HG02759 (cell line): Measurements from ENCODE around the gene RAPGEF6.
"Not testable (repeated sequence)": the region's sequence is repeated elsewhere in the genome, so short reads cannot be mapped to it uniquely, and the experiment has no call there.

Source experiments
- ATAC-seq: cut with Tn5 transposase; IDR thresholded peaks from one replicate; pipeline ENCODE4 v1.9.1; 2021; ENCODE audit warnings: mild to moderate bottlenecking, moderate library complexity; ENCODE audit not compliant: unreplicated experiment

The RAPGEF6 gene

DNA sequence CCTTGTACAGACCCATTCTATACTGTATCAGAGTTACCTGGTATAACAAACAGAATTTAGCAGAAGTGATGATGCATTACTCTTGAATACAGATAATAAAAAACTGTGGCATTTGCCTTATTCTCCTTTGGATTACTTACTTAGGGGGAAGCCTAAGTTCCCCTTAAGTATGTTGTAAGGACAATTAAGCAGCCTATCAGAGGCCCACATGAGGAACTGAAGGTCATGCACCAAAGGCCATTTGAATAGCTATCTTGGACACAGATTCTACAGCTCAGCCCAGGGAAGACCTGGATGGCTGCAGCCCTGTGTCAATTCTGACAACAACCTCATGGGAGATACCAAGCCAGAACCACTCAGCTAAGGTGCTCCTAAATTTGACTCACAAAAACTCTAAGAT, 125.2 kb downstream of the RAPGEF6 start:
- no peak for ATAC-seq

DNA sequence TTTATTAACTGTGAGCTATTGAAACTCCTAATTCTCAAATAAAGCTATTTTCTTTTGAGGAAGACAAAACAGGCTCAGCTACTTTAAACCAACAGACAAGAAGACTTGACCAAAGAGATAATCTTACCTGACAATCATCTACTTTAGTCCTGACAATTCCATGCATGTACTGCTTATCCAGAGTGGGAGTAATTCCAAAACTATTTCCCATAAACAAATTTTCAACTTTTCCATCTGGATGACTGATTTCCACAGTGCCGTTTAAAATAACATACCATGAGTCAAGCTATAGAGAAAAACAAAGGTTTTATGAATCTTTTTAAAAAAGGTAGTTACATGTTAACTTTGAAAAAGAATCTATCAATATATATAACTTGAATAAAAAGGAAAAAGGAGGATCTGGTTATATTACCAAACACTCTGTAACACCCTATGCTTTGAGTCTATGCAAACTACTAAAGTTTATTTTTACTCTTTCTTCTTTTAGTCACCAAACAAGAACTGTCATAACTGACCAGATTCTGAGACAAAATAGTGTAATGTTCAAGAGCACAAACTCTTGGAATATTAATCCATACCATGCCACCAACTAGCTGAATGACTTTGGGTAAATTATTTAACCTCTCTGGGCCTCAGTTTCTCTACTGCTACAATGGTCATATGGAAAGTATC, 129.7 kb downstream of the RAPGEF6 start:
- ATAC-seq: no peak

DNA sequence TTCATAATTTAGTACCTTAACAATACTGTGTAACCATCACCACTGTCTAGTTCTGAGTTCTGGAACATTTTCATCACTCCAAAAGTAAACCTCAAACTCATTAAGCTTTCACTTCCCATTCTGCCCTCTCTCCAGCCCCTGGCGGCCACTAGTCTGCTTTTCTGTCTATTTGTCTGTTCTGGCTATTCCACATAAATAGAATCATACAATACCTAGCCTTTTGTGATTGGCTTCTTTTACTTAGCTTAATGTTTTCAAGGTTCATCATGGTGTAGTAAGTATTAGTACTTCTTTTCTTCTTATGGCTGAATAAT, 138.7 kb downstream of the RAPGEF6 start:
- peak; percentile 94 for ATAC-seq

DNA sequence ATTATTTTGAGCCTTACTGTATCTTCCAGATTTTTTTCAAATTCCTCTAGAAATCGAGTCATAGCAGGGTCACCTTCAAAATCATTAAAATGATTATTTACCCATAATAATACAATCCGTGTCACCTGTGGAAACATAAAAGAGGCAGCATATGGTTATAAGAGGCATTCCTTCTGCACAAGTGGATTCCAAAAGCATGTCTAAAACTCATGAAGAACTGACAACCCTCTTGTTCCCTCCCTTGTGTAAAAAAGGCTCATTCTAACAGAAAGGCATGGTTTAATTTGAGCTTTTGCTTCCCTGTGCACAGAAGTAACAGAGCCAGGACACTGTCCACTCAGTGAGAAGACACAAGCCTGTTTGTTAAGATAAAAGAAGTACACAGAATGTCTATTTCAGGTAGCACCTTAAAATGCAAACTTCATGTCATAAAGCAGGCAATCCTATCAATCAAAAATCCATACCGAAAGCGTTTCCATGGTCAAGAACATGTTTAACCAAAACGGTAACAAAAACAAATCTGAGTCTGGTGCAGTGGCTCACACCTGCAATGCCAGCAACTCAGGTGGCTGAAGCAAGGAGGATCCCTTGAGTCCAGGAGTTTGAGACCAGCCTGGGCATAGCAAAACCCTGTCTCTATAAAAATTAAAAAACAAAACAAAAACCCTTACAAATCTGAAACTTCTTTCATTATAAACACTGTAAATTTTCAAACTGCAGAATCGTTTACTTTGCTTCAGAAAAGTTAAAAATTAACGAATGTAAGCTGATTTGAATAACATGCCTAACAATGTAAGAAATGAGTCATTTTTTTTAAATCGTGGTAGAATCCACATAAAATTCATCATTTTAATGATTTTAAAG, 139.3 kb downstream of the RAPGEF6 start:
- no peak for ATAC-seq

DNA sequence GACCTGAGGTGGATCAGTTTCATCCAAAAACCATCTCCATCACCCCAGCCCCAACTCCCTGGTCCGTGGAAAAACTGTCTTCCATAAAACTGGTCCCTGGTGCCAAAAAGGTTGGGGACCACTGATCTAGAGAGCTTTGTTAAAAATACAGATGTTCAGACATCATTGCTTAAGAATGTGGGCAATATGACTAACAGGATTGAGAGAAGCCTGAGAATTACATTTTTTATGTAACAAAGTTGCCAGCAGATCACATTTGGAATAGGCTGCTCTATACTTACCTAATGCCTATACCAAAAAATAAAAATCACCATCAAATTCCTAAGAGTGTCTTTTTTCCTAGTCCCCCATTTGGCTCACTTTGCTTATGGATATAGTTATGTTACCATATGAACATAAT, 143.3 kb downstream of the RAPGEF6 start:
- no peak for ATAC-seq

DNA sequence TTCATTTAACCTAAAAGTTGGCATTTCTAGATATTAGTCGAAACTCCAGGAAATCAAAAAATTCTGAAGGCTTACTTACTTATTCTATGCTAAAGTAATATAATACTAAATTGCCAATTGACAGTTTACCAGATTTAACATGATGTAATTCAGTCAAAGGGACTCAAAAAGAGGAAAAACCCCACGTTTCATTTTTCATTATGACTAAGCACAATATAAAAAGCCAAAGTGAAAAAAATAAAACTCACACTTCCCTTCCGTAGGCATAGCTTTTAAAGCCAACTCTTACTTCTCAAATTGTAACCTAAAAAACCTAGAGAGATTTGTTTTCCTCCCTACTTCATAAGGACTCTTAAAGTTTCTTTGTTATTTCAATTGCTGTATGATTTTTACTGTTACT, 146.6 kb downstream of the RAPGEF6 start:
- peak; percentile 87 for ATAC-seq

DNA sequence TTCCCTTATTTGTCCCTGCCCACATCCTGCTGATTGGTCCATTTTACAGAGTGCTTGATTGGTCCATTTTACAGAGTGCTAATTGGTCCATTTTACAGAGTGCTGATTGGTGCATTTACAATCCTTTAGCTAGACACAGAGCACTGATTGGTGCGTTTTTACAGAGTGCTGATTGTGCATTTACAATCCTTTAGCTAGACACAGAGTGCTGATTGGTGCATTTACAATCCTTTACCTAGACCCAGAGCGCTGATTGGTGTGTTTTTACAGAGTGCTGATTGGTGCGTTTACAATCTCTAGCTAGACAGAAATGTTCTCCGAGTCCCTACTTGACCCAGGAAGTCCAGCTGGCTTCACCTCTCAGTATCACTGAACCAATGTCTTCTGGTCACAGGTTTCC, 147.7 kb downstream of the RAPGEF6 start:
- not testable (repeated sequence) for ATAC-seq

DNA sequence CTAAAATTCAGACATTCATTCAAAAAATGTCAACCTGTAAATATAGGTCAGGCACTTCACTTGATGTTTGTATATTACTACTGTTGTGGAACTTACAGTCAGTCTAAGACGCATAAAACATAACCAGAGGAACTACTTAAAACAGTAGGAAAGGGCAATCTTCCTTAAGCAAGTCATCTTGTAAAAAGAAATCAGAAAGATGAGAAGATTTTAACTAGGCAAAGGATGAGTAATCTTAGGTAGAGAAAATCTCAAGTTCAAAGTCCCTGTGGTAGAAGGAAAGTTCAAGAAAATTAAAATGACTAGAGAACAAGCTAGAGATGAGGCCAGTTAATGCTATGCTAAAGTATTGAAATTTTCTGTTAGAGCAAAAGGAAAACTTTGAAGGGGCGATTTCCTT, 152.4 kb downstream of the RAPGEF6 start:
- no peak for ATAC-seq

DNA sequence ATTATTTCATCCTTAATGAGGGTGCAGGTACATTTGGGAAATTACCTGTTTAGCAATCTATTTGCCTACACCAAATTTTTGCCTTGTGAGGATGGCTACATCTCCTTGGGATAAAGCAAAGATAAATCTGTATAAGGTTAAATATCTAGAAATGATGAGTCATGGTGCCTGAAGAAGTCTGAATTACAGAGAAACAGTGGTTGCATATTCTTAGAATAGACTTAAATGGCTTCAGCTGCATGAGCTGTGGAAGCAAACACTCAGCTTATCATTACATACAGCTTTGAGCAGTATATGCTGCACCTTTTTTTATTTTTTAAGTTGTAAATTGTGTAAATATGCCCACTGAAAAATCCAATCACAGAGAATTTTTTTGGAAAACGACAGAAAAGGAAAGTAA, 153.5 kb downstream of the RAPGEF6 start:
- ATAC-seq: no peak

DNA sequence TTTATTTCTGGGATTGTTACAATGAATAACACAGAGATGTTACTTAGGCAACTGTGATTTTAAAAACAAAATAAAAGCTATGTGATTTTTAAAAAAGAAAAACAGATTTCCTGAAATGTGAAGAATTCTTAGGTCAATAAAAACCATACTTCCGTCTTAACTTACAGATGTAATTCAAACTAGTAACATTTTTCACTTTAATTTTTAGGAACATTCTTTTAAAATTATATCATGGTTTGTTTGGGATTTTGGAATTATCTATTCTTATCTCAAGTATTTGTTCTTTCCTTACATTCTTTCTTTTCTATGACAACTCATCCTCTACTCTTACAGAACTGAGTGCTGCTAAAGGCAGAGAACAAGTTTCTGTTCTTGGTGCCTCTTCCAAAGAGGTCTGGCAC, 159.5 kb downstream of the RAPGEF6 start:
- ATAC-seq: no peak

DNA sequence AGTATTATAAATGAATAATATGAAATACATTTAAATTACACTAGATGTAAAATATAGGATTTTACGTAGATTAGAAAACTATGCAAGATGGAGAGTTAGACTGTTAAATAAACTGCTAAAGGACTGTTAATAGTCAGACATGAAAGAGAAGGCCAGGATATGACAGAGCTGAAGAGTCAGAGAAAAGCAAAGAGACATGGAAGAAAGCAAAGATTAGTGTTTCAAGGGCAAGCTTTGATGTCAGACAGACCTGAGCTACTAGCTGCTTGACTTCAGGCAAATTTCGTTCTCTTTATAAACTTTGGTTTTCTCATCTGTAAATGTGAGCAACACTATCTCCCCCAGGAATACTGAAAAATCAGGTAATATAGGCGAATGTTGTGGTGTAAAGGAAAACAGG, 161.3 kb downstream of the RAPGEF6 start:
- ATAC-seq: no peak

DNA sequence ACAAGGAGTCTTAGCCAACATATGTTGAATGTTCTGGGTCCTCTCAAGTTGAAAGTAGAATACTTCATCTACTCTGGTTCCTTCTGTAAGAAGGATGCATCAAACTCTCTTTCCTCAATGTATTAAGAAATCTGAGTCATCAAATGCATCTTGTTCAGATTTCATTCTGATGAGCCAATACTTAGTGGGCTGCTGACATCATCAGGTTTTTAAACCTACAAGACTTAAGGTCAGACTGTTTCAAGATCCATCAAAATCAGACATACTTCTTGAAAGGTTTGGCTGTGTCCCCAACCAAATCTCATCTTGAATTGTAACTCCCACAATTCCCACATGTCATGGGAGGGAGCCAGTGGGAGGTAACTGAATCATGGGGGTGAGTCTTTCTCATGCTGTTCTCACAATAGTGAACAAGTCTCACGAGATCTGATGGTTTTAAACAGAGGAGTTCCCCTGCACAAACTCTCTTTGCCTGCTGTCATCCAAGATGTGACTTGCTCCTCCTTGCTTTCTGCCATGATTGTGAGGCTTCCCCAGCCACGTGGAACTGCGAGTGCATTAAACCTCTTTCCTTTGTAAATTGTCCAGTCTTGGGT, 168.8 kb downstream of the RAPGEF6 start:
- no peak for ATAC-seq

DNA sequence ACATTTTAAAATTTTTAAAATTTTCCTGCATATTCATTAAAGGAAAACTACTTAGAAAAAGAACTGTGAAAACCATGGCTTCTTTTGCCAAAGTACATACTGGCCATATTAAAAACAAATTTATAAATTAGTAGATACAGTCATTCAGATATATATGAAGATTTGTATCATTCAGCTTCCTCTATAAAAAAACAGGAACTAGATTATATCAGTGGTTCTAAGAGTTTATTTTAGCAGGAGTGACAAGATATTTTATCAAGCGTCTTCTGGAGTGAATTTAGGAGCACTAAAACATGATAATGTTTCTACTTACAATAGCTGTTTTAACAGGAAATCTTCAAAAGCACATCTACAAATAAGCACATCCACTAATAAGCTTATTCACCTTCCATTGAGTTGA, 171.4 kb downstream of the RAPGEF6 start:
- no peak for ATAC-seq

DNA sequence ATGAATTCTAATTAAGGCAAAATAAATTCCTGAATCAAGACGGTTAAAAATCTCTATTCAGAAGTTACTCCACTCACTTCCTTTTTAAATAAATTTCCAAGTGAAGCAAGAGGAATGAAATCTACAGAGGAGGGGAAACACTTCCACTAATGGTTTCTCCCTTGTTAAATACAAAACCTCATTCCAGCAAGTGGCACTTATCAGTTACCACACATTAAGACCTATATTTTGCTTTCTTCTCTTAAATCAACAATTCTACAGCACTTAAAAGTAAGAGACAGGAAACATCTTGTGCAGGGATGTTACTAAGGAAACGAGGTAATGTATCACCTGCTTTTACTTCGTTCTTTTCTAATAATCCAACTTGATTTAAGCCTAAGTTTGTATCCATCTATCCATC, 172.6 kb downstream of the RAPGEF6 start:
- ATAC-seq: no peak

DNA sequence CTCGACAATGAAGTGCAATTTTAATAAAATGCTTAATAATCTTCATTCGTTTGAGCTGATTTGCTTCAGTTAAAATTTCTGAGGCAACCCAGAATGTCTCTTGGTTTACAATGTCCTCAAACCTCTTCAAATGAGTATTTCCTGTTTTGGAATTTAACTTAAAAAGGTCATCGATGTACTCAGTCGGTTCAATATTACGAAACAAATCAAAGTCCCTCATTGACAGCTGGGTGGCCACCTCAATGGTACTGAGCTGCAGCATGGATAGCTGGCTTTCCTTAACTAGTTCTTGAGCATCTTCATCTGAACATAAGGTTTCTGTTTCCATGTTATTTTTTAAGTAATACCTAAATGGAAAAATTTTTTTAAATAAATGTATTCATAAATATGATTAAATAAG, 173.3 kb downstream of the RAPGEF6 start:
- ATAC-seq: no peak

DNA sequence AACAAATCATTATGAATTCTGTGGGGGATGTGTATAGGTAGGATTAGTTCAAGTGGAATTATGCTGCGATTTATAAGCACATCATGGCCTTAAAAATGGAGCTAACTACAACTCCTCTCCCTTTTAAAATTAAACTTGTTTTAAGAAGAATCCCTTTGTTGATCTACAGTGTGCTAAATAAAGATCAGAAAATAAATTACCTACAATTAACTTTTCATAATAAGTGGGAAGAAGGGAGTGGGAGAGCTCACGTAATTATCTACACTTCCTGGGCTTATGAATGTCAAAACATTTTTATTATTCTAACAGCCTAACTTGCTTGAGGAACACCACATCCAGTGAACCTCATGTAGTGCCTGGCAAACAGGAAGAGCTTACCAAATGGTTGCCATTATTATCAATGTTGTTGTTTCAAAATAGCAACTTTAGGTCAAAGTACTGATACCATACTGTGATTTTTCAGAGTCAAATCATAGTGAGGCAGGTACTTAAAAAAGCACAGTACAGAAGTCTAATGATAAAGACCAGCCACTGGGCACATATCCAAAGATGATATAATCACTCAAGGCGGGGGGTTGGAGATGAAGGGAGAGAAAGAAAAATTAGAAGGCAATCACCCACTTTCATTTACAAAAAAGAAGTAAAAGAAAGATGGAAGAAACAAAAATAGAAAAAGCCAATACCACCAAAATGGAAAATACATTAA, 174.0 kb downstream of the RAPGEF6 start:
- ATAC-seq: no peak

DNA sequence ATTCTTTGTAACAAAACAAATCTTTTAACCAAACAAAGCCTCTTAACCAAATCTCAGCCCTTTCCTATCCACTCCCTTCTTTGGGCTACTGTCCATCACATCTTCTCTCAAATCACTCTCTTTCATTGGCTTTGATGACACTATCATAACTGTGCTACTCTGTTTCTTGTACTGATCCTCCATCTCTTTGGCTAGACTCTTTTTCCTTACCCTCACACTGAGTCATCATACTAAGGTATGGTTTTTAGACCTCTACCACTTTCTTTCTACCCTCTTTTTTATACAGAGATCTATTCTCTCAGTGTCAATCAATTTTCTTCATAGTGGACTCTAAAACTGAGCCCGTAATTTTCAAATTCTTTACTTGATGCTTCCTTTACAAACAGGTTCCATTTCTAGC, 174.9 kb downstream of the RAPGEF6 start:
- no peak for ATAC-seq

DNA sequence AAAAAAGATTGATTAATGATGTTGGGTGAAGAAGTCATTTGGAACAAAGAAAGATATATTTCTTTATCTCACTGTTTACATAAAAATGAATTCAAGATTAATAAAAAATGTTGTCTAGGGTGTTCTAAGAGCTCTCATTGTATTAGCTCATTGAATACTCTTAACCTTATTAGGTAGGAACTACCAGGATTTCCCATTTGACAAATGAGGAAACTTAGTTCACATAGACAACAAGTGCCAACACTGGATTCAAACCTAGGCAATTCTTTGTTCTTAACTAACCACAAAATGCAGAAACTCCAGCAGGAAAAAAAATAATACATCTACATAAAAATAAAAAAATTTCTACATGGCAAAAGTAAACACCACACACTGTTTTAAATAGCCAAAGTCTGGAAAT, 175.8 kb downstream of the RAPGEF6 start:
- ATAC-seq: no peak

DNA sequence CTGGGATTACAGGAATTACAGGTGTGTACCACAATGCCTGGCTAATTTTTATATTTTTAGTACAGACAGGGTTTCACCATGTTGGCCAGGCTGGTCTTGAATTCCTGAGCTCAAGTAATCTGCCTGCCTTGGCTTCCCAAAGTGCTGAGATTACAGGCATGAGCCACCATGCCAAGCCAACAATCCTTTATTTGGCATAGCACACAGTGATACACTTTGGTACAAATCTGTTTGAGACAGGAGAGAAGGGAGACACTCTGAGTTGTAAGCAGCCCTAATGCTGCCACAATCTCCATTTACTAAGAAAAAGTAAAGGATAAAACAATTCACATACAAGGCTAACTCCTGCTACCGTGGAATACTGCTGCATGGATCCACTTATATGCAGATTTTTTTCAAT, 177.8 kb downstream of the RAPGEF6 start:
- no peak for ATAC-seq

DNA sequence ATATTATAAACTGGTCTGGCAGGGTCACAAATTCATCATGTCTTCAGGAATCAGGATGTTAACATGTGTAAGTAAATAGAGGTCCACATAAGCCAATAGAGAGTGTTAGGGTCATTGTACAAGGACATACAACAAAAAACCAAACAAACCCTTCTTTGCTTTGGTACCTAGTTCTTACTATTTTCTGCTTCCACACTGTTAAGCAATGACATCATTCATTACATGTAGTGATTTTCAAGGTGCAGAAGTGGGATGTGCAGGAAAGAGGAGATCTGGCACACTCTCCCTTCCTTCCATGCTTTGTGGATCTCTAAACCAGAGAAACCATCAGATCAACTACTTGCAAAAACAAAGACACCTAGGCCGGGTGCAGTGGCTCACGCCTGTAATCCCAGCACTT, 184.1 kb downstream of the RAPGEF6 start:
- ATAC-seq: no peak

DNA sequence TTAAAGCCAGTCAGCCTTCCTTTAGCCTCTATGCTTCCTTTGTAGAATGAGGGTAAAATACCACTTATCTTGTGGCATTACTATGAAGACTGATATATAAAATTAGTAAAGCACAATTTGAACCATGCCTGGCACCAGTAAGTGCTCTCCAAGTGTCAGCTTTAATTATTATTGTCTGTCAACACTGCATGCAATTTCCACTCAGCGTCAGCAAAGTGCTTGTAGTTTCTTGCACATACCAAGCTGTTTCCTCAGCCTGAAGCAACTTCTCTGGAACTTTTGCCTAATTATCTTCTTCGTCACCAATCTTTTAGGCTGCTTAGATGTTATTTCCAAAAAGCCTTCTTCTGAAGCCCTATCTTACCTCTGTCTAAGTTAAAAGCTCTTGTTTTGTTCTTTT, 193.8 kb downstream of the RAPGEF6 start:
- no peak for ATAC-seq

DNA sequence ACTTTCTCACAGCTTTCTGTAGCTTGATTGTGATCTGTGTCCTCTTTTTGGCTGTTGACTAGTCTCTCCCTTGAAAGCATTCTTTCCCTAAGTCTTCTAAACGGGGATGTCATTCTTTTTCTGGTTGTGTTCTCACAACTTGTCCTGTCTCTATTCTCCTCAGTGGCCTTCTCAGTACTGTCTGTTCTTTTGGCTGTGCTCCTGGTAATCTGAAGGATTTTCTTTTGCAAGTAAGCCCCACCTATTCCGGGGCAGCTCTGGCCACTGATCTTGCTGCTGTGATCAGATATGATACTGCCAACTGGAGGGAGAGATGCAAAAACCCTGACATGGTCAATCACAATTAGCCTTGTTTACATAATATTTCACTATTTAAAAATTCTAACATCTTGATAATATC, 198.9 kb downstream of the RAPGEF6 start:
- ATAC-seq: no peak
